Stimulated activated naive CD4-positive, alpha-beta T cell treated with Interleukin-2 at 50 U/mL for 16 hours (primary cell): ENCODE data around the gene ATXN7.

Experiments used
- DNase-seq: peaks from one replicate; lab custom pipeline; 2025; lab: John Stamatoyannopoulos, UW

ATXN7 gene

DNA sequence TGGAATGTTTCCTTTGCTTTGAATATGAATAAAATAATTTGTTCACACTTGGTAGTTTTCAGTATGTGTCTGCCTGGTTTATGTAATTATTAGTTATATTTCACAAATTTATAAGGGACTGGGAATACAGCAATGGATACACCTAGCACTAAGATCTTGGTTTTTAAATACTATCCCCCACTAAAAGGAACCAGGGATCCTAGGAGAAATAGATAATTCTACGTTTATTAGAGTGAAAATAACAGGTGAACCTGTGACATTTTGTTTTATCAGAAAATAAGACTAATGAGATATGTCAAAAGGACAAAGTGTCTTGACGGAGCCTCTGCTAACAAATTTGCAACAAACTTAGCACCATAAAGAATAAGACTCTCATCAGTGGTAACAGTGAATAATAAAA is 156.2 kb downstream of the ATXN7 start:
- DNase-seq, result no peak

DNA sequence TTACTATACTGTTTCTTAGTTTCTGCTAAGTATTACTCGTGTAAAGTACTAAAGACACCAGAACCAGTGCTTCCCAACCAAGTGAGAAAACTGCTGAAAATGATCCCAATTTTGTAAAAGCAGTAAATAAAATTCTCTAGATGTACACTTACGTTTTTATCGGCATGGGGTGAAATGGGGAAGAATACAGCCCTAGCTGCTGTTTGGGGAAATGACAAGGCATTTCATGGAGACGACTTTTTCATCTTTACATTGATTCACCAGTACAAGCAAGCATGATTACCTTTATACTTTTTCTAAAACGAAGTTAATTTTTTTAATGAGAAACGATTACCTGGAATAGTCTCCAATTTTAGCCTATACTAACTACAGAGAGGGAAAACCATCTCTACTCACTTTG is 158.3 kb downstream of the ATXN7 start:
- no peak for DNase-seq

DNA sequence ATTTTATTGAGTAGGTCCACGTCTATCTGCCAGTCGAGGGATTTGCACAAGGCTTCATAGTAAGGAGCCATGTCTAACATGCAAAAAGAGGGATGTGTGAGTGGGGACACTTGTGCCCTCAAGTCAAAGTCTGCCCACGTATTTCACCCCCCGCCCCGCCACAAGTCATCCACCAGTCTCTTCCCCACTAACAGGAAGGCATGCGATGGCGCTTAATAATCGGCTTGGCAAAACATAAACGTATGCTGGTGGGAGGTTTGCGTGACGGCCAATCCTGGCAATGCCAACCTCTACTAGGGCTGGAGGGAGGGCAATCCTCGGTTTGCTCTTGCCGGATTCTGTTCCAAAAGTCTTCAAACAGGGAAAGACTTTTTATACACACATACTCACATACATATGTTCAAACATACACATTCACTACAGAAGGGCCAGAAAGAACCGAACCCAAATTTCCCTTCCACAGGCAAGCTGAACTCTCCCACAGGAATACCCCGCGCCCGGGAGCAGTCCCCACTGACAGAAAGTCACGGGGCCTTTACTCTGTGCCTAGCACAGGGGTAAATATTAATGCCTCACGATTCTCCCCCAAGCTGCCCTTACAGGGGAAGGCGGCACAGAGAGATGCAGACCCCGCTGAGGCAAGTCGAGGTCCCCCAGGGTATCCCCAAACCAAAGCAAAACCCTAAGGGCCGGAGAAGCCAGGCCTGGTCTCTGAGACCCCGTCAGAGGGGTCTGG is 159.0 kb downstream of the ATXN7 start:
- peak; percentile 2 for DNase-seq

DNA sequence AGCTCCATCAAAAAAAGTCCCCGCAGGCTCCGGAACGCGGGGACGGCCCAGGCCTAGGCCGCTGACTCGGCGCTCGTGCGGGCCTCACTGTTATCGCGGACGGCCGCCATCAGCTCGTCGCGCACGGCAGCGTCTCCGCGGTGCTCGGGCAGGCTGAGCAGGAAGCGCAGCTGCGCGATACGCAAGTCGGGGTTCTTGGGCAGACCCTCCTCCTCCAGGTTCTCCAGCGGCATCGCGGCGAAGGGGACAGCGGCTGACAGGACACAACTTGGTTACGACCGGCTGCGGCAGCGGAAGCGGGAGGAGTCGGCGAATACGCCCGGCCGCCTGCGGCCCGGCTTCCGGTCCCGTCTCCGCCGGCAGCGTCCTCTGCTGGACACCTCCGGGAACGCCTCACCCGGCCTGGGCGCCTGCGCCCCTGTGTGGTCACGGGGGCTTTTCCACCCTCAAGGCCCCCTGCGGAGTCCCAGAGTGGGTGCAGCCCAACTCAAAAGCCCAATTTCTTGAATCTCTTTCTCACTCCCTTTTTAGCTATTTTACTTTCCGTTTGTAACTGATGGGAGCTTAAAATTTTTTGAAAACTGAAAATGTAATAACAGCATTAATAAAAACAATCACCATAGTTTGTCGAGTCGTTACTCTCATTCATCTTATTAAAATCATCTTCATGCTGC is 159.7 kb downstream of the ATXN7 start, which contains the start of gene PSMD6:
TSS of gene PSMD6 (minus strand) at position 308 of the 674 bp plus-strand sequence. CDS start at position 233, 75 bp downstream.
- DNase-seq, result peak; percentile 89

DNA sequence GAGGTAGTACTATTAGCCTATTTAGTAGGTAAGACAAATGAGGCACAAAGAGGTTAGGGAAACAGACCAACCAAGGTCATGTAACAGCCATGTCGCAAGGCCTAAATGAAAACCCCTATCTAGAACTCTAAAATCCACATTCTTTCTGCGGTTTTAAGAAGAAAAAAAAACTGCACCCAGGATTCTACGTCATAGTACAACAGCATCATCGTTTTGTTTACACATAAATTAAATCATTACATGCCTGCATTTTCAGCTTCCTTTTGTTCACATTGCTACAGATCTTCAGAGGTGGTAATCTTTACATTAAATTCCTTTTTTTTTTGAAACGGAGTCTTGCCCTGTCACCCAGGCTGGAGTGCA is 160.2 kb downstream of the ATXN7 start:
- no peak for DNase-seq

DNA sequence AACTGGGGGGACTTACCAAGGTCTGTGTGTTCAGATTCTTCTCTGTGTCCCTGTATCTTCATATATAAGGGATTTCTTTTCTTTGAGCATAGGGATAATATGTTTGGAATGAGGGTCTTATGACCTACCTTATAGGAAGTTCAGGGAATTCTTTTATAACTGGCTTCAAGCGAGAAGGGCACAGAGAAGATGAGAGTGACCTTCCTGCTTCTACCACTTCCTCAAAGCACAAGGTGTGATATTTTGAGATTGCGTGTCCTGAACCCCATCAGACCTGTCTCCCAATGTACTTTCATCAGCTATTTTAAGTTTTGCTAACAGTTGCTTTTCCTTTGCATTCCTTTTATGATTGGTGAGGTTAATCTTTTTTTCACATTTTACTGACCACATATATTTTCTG is 162.7 kb downstream of the ATXN7 start:
- no peak for DNase-seq

DNA sequence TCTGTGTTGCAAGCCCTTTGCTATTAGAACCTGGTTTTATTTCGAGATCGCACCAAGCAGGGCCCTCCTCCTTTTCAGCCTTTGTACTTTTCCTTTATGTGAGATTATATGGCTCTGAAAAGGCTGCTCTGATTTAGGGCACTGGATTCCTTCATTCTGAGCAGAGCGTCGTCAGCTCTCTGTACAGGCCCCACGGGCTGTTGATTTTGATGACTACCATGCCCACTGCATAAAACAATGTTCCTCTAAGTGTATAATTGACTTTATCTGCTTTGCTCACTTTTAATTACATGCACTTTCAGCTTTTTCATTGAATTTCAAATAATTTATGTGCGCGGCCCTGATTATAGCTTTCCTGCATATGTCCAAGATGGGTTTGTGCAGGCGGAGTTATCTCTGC is 164.0 kb downstream of the ATXN7 start:
- no peak for DNase-seq

DNA sequence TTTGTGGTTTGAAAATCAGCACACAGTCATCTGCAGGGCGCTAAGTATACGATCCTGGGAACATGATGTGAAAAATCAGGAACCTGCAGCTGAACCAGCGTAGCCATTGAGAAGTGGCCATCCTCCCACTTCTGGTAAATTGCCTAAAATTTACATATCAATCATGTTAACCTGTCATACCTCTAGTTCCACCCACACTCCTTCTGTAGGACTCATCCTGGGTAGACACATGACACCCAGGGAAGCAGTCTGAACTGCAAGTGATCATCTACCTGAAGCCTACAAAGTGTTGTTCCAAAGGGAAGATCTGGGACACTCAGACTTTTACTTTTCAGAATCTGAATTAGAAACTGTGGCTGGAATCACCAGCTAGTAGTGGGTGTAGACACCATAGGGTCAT is 165.1 kb downstream of the ATXN7 start:
- DNase-seq, result no peak

DNA sequence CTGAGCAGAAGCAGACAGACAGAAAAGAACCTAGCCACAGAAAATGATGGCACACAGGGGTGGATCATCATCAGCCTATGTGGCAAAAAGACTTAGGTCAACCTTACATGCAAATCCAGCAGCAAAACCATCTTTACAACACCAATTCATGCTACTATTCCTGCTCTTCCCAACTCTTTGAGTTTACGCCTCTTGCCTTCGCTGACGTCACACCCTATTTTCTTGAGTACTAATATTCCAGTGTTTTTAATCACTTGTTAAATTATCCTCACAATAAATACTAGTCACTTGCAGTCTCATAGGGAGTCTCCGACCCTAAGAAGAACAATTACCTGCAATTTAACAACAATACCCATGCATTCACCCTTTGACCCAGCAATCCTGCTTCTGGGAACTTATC is 165.6 kb downstream of the ATXN7 start:
- DNase-seq, result no peak

DNA sequence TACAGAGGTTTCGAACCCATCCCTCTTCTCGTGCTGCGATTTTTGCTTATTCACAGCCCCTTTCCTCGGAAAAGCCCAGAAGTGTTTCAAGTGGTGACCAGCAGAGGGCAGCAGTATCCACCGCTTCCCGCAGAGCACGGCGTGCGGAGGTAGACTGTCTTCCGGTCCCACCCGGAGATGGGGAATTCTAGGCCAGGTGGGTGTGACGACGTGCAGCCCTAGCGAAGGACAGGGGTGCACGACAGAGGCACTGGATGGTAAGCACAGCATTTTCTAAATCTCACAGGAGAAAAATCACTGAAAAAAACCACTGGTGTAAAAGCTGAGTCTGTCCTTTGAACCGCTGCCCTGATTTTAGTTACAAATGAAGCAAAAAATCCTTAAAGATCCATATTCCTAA is 167.1 kb downstream of the ATXN7 start:
- DNase-seq, result peak; percentile 73

DNA sequence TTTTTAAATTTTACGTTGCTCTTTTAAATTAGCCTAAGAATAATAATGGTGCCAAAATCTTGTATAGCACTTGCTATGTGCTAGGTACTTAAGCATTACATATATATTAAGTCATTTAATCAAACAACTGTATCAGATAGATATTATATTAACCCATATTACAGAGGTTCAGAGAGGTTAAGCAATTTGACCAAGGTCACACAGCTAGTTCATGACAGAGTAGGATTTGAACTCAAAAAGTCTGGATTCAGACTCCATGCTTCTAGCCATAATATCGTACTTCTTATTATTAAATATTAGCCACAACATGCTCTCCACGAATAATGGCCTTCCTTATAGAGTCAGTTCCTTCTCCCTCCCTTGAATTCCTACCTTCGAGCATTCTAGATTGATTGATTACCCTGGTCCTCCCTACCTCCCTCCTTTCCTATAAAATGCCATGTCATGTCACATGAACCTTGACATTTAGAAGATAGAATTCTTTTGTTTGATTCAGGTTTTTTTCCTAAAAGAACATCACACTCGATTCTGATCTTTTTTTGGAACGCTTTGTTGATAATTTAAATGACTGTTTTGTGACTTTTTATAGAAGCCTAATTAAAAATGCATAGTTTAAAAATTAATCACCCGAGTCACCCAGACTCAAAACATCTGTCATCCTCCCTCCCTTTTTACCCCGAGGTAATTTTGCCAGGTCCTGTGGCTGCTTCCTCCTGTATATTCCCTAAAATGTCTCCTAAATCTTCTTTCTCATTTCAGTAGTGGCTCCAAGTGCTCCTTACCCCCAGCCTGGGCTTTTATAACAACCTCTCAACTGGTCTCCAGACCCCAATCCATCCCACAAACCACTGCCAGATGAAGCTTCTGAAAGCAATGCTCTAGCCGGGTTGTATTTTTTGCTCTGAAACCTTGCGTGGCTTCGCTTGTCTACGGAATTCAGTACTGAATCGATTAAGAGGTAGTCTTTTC is 168.2 kb downstream of the ATXN7 start:
- DNase-seq, result no peak

DNA sequence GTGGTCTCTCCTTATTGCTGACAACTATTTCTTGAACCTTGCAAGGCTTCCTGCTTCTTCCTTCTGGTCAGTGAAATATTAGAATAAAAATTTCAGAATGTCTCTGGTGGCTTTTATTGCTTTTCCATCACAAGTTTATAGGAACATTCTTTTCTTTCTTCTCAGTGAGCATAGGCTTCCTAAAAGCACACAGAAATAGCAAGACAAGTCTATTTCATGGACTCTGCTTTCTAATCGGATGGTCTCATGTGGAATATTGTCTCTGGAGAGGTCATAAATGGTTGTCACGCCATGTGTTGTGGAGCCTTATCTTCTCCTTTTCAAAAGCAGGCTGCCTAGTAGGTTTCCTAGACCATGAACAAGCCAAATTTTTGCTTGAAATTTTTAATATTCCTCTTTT is 169.4 kb downstream of the ATXN7 start:
- no peak for DNase-seq

DNA sequence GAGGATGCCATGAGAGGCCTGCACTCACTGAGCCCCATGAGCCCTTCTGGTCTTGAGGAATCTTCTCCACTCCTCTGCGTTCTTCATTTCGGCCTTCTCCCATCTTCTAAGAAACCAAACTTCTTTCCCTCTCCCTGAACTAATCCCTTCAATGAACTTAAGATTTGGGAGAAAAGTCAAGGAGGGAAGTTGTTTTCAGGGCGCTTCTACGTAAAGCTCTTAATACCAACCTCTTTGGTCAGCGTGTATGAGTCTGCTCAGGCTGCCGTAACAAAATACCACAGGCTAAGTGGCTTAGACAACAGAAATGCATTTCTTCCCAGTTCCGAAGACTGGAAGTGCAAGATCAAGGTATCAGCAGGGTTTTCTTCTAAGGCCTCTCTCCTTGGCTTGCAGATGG is 173.4 kb downstream of the ATXN7 start:
- no peak for DNase-seq

DNA sequence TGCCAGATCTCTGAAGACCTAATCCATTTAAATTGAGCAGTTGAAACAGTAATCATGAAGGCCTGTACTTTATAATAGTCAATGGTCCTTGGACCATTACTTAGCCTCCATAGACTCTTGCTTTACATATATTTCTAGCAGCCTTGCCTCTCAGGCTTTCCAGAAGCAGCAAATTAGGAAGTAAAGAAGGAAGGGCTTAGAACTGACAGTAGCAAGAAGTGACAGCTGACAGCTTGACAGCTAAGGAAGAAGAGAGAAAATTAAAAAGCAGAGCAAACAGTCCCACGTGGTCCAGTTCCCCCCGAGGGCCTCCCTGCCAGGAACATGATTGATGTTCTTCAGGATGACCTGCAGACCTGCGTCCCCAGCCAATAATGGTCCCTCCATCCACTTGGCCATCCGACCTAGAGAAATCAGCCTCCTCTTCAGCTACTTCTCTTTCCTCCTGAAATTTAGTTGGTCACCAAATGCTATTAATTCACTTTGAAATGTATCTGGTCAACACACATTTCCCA is 174.6 kb downstream of the ATXN7 start:
- DNase-seq, result no peak

DNA sequence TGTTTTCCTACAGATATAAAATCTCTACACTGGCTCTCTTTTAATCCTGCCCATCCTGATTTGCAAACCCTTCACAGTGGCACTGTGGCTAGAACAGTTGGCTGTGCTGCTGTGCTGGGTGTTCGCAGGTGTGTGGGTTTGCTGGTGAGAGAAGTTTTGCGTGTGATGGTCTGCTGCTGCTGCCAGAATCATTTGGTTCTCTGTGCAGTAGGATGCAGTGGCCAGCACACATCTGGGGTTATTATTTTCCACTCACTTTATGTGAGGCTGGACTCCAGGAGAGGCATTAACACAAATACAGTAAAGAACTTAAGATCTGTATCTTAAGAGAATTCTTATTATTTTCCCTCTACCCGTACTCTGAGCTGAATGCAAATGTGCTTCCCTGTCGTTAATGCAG is 175.7 kb downstream of the ATXN7 start:
- no peak for DNase-seq

DNA sequence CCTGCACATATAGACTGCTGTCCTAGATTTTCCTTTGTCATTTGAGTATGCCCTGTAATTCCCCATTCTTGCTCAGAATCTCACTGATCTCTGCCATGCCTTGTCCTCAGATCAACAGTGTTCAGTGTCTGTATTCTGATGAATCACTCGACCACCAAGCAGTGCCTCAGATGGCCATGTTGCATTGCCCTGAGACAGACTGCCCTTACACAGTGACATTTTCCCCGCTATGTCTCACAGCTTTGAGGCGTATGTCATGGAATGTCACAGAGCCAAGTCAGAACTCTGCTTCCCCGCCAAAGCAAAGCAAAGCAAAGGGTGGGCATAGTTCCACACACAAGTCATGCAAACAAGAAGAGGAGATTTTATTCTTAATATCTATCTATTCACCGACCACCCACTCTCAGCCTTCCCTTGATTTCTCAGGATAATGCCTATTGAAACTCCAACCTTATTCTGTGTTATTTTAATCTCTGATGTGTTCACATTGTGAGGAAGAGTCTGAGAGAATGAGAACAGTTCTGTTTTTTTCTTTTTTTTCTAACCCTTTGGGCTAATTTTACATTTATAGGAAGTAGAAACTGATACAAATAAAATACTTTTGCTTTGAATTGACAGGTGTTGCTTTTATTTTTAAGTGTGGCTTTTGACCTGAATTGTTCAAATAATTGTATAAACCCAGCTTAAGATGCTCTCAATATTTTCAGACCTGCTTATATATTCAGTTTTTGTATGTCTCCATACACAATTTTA is 176.5 kb downstream of the ATXN7 start:
- no peak for DNase-seq

DNA sequence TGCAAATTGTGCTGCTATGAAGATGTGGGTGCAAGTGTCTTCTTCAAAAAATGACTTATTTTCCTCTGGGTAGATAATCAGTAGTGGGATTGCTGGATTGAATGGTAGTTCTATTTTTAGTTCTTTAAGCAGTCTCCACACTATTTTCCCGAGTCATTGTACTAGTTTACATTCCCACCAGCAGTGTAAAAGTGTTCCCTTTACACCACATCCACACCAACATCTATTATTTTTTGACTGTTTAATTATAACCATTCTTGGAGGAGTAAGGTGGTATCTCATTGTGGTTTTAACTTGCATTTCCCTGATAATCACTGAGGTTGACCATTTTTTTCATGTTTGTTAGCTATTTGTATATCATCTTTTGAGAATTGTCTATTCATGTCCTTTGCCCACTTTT is 179.3 kb downstream of the ATXN7 start:
- DNase-seq, result no peak

DNA sequence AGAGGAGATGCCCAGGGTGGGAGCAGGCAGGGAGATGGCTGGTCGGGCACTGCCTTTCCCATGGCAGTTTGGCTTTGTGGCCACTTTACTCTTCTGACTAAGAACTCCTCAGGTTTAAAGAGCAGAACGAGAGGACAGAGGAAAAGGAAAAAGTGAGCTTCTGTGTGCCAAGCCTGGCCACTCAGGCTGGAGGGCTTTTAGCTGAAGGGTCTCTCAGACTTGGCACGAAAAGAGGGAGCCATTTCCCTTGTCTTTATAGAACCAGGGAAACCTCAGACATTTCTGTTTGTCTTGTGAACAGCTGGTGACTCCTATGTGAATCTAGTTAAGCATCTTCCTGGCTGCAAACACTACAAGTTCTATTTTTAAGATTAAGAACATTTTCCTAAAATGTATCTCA is 182.9 kb downstream of the ATXN7 start:
- no peak for DNase-seq

DNA sequence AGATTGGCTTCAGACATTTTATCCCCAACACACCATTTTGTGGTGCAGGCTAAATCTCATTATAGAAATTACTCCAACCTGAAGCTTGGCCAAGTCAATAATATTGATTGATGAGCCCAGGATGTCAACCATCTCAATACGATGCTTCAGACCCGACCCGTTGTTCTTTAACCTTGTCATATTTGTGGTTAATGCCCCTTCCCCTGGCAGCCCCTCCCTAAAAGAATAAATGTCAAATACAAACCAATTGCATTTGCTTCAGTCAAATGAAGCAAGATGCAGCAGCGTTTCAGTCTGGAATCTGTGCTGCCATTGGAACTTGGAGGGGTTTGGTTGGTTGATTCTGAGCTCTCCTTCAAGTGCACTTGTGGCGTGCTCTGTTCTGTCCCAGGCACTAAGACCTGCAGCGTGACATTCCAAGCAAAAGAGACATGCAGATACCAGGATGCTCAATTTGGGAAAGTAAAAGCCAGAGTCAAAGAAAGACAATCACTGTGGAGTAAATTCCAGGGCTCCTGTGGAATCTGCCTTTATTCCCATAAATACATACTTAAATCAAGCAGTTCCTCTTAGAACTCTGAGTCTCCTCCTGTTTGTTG is 183.4 kb downstream of the ATXN7 start:
- no peak for DNase-seq

DNA sequence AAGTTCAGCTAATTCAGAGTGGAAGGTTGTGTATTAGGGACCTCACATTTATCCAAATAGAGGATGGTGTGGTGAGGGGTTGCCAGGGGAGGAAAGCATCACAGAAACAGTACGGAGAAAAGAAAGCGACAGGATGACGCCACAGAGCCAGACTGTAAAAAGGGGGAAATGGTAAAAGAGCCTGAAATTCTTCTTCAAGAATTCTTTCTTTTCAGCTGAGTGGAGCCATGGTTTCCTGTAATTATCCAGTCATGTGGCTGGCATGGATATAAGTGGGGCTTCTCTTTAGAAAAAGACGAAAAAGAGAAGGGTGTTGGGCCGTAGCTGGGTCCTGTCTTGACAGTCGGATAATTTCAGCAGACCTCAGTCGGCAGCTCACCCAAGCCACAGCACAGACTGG is 184.1 kb downstream of the ATXN7 start:
- no peak for DNase-seq

DNA sequence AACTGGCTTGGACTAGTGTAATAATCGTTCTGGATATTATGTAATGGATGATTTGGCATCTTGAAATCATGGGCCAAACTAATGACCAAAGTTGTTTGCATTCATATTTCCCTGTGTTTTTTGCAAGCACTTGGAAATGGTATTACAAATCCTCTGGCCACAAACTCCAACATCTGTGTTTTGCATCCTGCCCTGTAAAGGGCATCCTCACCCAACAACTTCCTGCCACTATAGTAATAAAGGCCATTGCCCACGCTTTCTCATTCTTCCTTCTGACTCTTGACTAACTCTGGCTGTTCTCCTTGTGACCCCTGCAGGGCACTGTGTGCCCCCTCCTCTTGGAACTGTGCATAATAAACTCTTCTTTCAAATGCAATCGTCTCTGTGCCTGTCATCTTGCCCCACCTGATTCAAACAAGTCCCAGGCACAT is 185.0 kb downstream of the ATXN7 start:
- DNase-seq, result no peak
